H9 (cell line): ENCODE results near the gene APOL6. TPM values are rescaled to one million over a fixed set of nuclear protein-coding genes. Genes with fewer than 3 reads are reported as not detected.

ENCODE experiments used
- DNase-seq: peaks from one replicate; pipeline ENCODE4 v3.0.0-alpha.2; 2017
- H2AFZ ChIP-seq: one replicate; pipeline ENCODE4 v1.6.1; 2013; ENCODE audit warnings: mild to moderate bottlenecking, low read length, control low read depth, moderate library complexity
- H2AK5ac ChIP-seq: 2 replicates; pipeline ENCODE4 v1.6.1; 2013; ENCODE audit warnings: low read length, control low read depth, mixed read lengths; ENCODE audit not compliant: insufficient read length
- H2BK120ac ChIP-seq: one replicate; pipeline ENCODE4 v1.6.1; 2013; ENCODE audit warnings: low read depth, mild to moderate bottlenecking, low read length, control low read depth, inconsistent platforms; ENCODE audit not compliant: poor library complexity, severe bottlenecking
- H2BK12ac ChIP-seq: 2 replicates; pipeline ENCODE4 v1.6.1; 2013; ENCODE audit warnings: low read length, control low read depth, mixed read lengths, low read depth; ENCODE audit not compliant: insufficient read length
- H2BK15ac ChIP-seq: 2 replicates; pipeline ENCODE4 v1.6.1; 2013; ENCODE audit warnings: low read depth, low read length, control low read depth
- H2BK20ac ChIP-seq: one replicate; pipeline ENCODE4 v1.6.1; 2013; ENCODE audit warnings: low read depth, mild to moderate bottlenecking, low read length, control low read depth, inconsistent platforms; ENCODE audit not compliant: poor library complexity, severe bottlenecking
- H2BK5ac ChIP-seq: 2 replicates; pipeline ENCODE4 v1.6.1; 2013; ENCODE audit warnings: low read length, control low read depth, mixed read lengths; ENCODE audit not compliant: insufficient read length
- H3K14ac ChIP-seq: 2 replicates; pipeline ENCODE4 v1.6.1; 2013; ENCODE audit warnings: low read length, control low read depth; ENCODE audit not compliant: insufficient read depth
- H3K18ac ChIP-seq: 2 replicates; pipeline ENCODE4 v1.6.1; 2013; ENCODE audit warnings: low read depth, mild to moderate bottlenecking, mixed read lengths, low read length, control low read depth; ENCODE audit not compliant: insufficient read length
- H3K23ac ChIP-seq: 2 replicates; pipeline ENCODE4 v1.6.1; 2013; ENCODE audit warnings: low read length, control low read depth, mixed read lengths, low read depth; ENCODE audit not compliant: insufficient read length
- H3K23me2 ChIP-seq: 2 replicates; pipeline ENCODE4 v1.6.1; 2013; ENCODE audit warnings: low read depth, mild to moderate bottlenecking, mixed read lengths, low read length, control low read depth; ENCODE audit not compliant: insufficient read length, poor library complexity, severe bottlenecking
- H3K27ac ChIP-seq: 2 replicates; pipeline ENCODE4 v1.5.1; 2013; ENCODE audit warnings: low read length, control low read depth, mixed read lengths, low read depth; ENCODE audit not compliant: insufficient read length
- H3K27me3 ChIP-seq: 2 replicates; pipeline ENCODE4 v1.6.1; 2013; ENCODE audit warnings: low read length, control low read depth, inconsistent platforms; ENCODE audit not compliant: insufficient read depth
- H3K4ac ChIP-seq: 2 replicates; pipeline ENCODE4 v1.6.1; 2013; ENCODE audit warnings: low read depth, mild to moderate bottlenecking, control low read depth, inconsistent platforms, low read length, moderate library complexity
- H3K4me1 ChIP-seq: 2 replicates; pipeline ENCODE4 v1.6.1; 2013; ENCODE audit warnings: low read length, control low read depth, inconsistent platforms; ENCODE audit not compliant: insufficient read depth
- H3K4me2 ChIP-seq: 2 replicates; pipeline ENCODE4 v1.6.1; 2013; ENCODE audit warnings: low read length, control low read depth, mixed read lengths; ENCODE audit not compliant: insufficient read length, insufficient read depth
- H3K56ac ChIP-seq: 2 replicates; pipeline ENCODE4 v1.6.1; 2013; ENCODE audit warnings: low read depth, mild to moderate bottlenecking, mixed read lengths, low read length, control low read depth; ENCODE audit not compliant: insufficient read length
- H3K79me1 ChIP-seq: 2 replicates; pipeline ENCODE4 v1.6.1; 2013; ENCODE audit warnings: low read depth, mild to moderate bottlenecking, moderate library complexity, low read length, control low read depth, inconsistent platforms; ENCODE audit not compliant: insufficient read depth, poor library complexity, severe bottlenecking
- H3K79me2 ChIP-seq: 2 replicates; pipeline ENCODE4 v1.6.1; 2013; ENCODE audit warnings: low read length, control low read depth, inconsistent platforms; ENCODE audit not compliant: insufficient read depth
- H3K9ac ChIP-seq: 2 replicates; pipeline ENCODE4 v1.6.1; 2013; ENCODE audit warnings: low read length, control low read depth, mixed read lengths; ENCODE audit not compliant: insufficient read length; ENCODE audit errors: extremely low read depth
- H3K9me3 ChIP-seq: one replicate; pipeline ENCODE4 v1.6.1; 2013; ENCODE audit warnings: low read depth, low read length, inconsistent platforms; ENCODE audit not compliant: control insufficient read depth
- H3T11ph ChIP-seq: one replicate; pipeline ENCODE4 v1.6.1; 2013; ENCODE audit warnings: mild to moderate bottlenecking, low read length, control low read depth, inconsistent platforms
- H4K20me1 ChIP-seq: one replicate; pipeline ENCODE4 v1.6.1; 2013; ENCODE audit not compliant: control insufficient read depth, insufficient read length, insufficient read depth
- H4K5ac ChIP-seq: 2 replicates; pipeline ENCODE4 v1.6.1; 2013; ENCODE audit warnings: low read depth, mild to moderate bottlenecking, mixed read lengths, low read length, control low read depth; ENCODE audit not compliant: insufficient read length
- H4K8ac ChIP-seq: replicated peaks from 2 replicates; pipeline ENCODE4 v1.6.1; 2013; ENCODE audit warnings: low read length, control low read depth, mixed read lengths, low read depth; ENCODE audit not compliant: insufficient read length
- H4K91ac ChIP-seq: 2 replicates; pipeline ENCODE4 v1.6.1; 2013; ENCODE audit warnings: low read depth, mild to moderate bottlenecking, moderate library complexity, mixed read lengths, low read length, control low read depth; ENCODE audit not compliant: insufficient read length
- H3K27ac Mint-ChIP-seq, 3 experiments: 2 replicates in 2 of 3; 3 replicates in 1 of 3; pipeline ENCODE4 v1.8.0; 2020 to 2021; ENCODE audit warnings: mixed read lengths in 3 of 3, mild to moderate bottlenecking in 1 of 3, moderate library complexity in 1 of 3
- H3K27me3 Mint-ChIP-seq: 2 replicates; pipeline ENCODE4 v1.8.0; 2021; ENCODE audit warnings: low read depth, mild to moderate bottlenecking, moderate library complexity, mixed read lengths
- H3K36me3 Mint-ChIP-seq, 3 experiments: 2 replicates in 2 of 3; 3 replicates in 1 of 3; pipeline ENCODE4 v1.8.0; 2020 to 2021; ENCODE audit warnings: low read depth in 3 of 3, mixed read lengths in 3 of 3; ENCODE audit not compliant: insufficient read depth in 1 of 3
- H3K4me1 Mint-ChIP-seq, 2 experiments: 2 replicates each; pipeline ENCODE4 v1.8.0; 2020; ENCODE audit warnings: mixed read lengths in 2 of 2
- H3K4me3 Mint-ChIP-seq, 2 experiments: 2 replicates in 1 of 2; 3 replicates in 1 of 2; pipeline ENCODE4 v1.8.0; 2020 to 2021; ENCODE audit warnings: mild to moderate bottlenecking in 2 of 2, mixed read lengths in 2 of 2, moderate library complexity in 1 of 2
- H3K9me3 Mint-ChIP-seq, 2 experiments: 2 replicates in 1 of 2; 3 replicates in 1 of 2; pipeline ENCODE4 v1.8.0; 2020; ENCODE audit warnings: mild to moderate bottlenecking in 2 of 2, mixed read lengths in 2 of 2, moderate library complexity in 1 of 2
- WGBS: extraction: QIAGEN DNeasy Blood & Tissue Kit; methylation state at CpG from one replicate; pipeline ENCODE4 v1.1.7; 2013; ENCODE audit warnings: missing lambda C conversion rate, low lambda C conversion rate, mixed read lengths; ENCODE audit not compliant: insufficient read length; ENCODE audit errors: extremely low coverage; 5-methylcytosine and 5-hydroxymethylcytosine counted together
- total RNA-seq: library from RNA; stranded (reverse); gene quantifications from 2 replicates; pipeline ENCODE4 v1.2.1, GENCODE V29; 2021
- TF ChIP-seq, protein P1 (sequence below): fragments of 200-600 bp; sonication (generic); conservative IDR thresholded peaks from 3 replicates; pipeline ENCODE4 v1.8.0; 2021; ENCODE audit warnings: antibody characterized with exemption, mild to moderate bottlenecking

Gene APOL6
- total RNA-seq, 1 experiment from 2014 or later: 0.07 TPM

DNA sequence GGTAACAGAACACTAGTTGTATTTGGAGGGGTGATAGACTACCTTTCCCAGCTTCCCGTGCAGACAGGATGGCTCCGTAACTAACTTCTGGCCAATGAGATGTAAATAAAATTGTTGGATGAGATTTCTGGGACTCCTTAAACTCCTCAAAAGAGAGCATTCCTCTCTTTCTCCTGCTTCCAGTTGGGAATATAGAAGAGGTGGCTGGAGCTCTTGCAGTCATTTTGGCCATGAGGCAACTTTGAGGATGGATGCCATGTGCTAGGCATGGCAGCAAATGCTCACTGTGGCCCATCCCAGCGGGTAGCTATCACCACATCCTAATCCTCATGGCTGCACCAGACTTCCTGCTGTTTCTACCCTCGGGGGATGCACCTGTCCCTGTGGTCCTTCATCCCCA, 38.5 kb upstream of the APOL6 start:
- Histone ChIP-seq H3K14ac (no peak overlapping the region), H3K56ac (no peak overlapping the region), H3K9ac (no peak overlapping the region), H4K91ac (no peak overlapping the region), H2AFZ (no peak overlapping the region), H2BK120ac (no peak overlapping the region), H3K79me1 (no peaks in the 10 kb centered on the region), H4K20me1 (no peaks in the 10 kb centered on the region), H3K4me2 (no peak overlapping the region), H4K5ac (no peak overlapping the region), H3K9me3 (no peaks in the 10 kb centered on the region), H3K27me3 (no peaks in the 10 kb centered on the region), H3K18ac (no peak overlapping the region), H3K79me2 (no peaks in the 10 kb centered on the region), H2AK5ac (no peak overlapping the region), H2BK12ac (no peak overlapping the region), H3K23me2 (no peaks in the 10 kb centered on the region), H3K27ac (no peak overlapping the region), H3T11ph (no peak overlapping the region), H2BK5ac (no peak overlapping the region), H2BK15ac (no peak overlapping the region), H4K8ac (no peak overlapping the region), H3K4me1 (no peaks in the 10 kb centered on the region), H3K23ac (no peak overlapping the region), H3K4ac (no peak overlapping the region), H2BK20ac (no peak overlapping the region)
- H3K4me1 Mint-ChIP-seq: no peaks in the 10 kb centered on the region; a peak in 1 of 4 replicates
- peaks cover 15% of the 10 kb centered on the region for H3K27me3 Mint-ChIP-seq
- DNase-seq: no peak
- WGBS: no CpG with 5 or more reads among the region's 4 CpGs
- TF ChIP-seq, protein P1, sequence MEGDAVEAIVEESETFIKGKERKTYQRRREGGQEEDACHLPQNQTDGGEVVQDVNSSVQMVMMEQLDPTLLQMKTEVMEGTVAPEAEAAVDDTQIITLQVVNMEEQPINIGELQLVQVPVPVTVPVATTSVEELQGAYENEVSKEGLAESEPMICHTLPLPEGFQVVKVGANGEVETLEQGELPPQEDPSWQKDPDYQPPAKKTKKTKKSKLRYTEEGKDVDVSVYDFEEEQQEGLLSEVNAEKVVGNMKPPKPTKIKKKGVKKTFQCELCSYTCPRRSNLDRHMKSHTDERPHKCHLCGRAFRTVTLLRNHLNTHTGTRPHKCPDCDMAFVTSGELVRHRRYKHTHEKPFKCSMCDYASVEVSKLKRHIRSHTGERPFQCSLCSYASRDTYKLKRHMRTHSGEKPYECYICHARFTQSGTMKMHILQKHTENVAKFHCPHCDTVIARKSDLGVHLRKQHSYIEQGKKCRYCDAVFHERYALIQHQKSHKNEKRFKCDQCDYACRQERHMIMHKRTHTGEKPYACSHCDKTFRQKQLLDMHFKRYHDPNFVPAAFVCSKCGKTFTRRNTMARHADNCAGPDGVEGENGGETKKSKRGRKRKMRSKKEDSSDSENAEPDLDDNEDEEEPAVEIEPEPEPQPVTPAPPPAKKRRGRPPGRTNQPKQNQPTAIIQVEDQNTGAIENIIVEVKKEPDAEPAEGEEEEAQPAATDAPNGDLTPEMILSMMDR: no peak
- H3K36me3 Mint-ChIP-seq: no peaks in the 10 kb centered on the region
- no peak overlapping the region for H3K27ac Mint-ChIP-seq
- no peak overlapping the region for H3K4me3 Mint-ChIP-seq
- H3K9me3 Mint-ChIP-seq: no peaks in the 10 kb centered on the region
